ENCODE data around the gene MAS1. TPM values are rescaled to one million over a fixed set of nuclear protein-coding genes. Genes with fewer than 3 reads are reported as not detected.

The MAS1 gene
- total RNA-seq, 2 donors from 2014 or later, result not detected

DNA sequence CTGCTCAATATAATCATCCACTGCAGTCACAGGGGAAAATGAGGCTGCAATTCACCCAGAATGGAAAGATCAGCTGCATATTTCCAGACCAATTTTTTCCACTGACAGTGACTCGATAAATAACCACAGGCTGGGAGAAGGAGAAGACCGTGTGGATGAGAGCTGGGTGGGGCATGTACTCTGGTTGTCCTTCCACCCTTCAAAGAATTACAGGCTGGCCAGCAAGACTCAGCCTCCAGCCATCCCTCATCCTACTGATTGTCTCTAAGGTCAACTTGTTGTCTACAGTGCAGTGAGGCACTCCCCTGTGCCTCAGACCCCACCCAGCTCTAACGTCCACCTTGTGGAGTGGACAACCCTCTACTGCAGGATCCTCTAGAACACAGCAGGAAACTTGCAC is 14.5 kb upstream of the MAS1 start:
- peaks cover 0 to 7% of the 10 kb centered on the region in 2 donors for H3K4me1 ChIP-seq
- DNase-seq (ENCODE audit: low spot score), result peak; percentile 18
- H3K27ac ChIP-seq, result no peak overlapping the region
- no peak overlapping the region for H3K4me3 ChIP-seq
- H3K9me3 ChIP-seq, result no peaks in the 10 kb centered on the region
- TF ChIP-seq, protein P1, sequence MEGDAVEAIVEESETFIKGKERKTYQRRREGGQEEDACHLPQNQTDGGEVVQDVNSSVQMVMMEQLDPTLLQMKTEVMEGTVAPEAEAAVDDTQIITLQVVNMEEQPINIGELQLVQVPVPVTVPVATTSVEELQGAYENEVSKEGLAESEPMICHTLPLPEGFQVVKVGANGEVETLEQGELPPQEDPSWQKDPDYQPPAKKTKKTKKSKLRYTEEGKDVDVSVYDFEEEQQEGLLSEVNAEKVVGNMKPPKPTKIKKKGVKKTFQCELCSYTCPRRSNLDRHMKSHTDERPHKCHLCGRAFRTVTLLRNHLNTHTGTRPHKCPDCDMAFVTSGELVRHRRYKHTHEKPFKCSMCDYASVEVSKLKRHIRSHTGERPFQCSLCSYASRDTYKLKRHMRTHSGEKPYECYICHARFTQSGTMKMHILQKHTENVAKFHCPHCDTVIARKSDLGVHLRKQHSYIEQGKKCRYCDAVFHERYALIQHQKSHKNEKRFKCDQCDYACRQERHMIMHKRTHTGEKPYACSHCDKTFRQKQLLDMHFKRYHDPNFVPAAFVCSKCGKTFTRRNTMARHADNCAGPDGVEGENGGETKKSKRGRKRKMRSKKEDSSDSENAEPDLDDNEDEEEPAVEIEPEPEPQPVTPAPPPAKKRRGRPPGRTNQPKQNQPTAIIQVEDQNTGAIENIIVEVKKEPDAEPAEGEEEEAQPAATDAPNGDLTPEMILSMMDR (IDR thresholded peaks at IDR 0.05), result no peak
- H3K27me3 ChIP-seq, result no peaks in the 10 kb centered on the region
- no peaks in the 10 kb centered on the region for H3K36me3 ChIP-seq

DNA sequence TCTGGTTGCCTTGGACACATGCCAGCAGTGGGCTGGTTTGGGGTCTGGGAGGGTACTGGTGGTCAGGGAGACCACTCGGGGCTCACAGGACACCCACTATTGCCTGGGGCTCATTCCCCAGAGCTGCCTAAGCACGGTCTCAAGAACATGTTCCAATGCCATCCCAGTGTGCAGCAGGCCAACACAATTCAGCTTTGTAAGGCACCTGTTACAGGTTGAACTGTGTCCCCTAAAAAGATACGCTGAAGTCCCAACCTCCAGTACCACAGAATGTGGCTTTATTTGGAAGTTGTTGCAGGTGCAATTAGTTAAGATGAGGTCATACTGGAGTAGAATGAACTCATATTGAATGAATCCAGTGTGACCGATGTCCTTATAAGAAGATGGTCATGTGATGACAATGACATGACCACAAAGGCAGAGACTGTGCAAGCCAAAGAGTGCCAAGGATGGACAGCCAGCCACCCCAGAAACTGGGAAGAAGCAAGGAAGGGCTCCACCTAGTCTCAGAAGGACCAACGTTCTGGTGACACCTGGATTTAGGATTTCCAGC is 13.5 kb upstream of the MAS1 start:
- no peaks in the 10 kb centered on the region for H3K9me3 ChIP-seq
- H3K4me1 ChIP-seq, result peaks cover 0 to 7% of the 10 kb centered on the region in 2 donors
- H3K27me3 ChIP-seq, result no peaks in the 10 kb centered on the region
- TF ChIP-seq, protein P1 (IDR thresholded peaks at IDR 0.05), result no peak
- no peak overlapping the region for H3K27ac ChIP-seq
- DNase-seq (ENCODE audit: low spot score), result peak; percentile 21
- no peaks in the 10 kb centered on the region for H3K36me3 ChIP-seq
- no peak overlapping the region for H3K4me3 ChIP-seq

- Histone ChIP-seq H3K27me3 (no peaks in the 10 kb centered on the region), H3K4me1 (peaks cover 0 to 7% of the 10 kb centered on the region in 2 donors), H3K36me3 (no peaks in the 10 kb centered on the region), H3K4me3 (no peak overlapping the region), H3K9me3 (no peaks in the 10 kb centered on the region), H3K27ac (no peak overlapping the region)
- no peak for DNase-seq (ENCODE audit: low spot score)
- TF ChIP-seq, protein P1 (IDR thresholded peaks at IDR 0.05), result no peak
Observed at GRCh38 chr6:159878341-159878740, 12.4 kb upstream of the MAS1 start.

GRCh38 chr6:159879856-159880255 is 10.9 kb upstream of the MAS1 start:
- TF ChIP-seq, protein P1 (IDR thresholded peaks at IDR 0.05), result no peak
- no peaks in the 10 kb centered on the region for H3K27me3 ChIP-seq
- no peak overlapping the region for H3K27ac ChIP-seq
- no peaks in the 10 kb centered on the region for H3K9me3 ChIP-seq
- H3K4me1 ChIP-seq, result no peaks in the 10 kb centered on the region
- no peaks in the 10 kb centered on the region for H3K36me3 ChIP-seq
- H3K4me3 ChIP-seq, result no peak overlapping the region
- peak; percentile 18 for DNase-seq (ENCODE audit: low spot score)

GRCh38 chr6:159880412-159880975 is 10.3 kb upstream of the MAS1 start:
- peak; percentile 46 for DNase-seq (ENCODE audit: low spot score)
- Histone ChIP-seq H3K9me3 (no peaks in the 10 kb centered on the region), H3K27ac (no peak overlapping the region), H3K36me3 (no peaks in the 10 kb centered on the region), H3K4me3 (no peak overlapping the region), H3K27me3 (no peaks in the 10 kb centered on the region), H3K4me1 (no peaks in the 10 kb centered on the region)
- TF ChIP-seq, protein P1 (IDR thresholded peaks at IDR 0.05), result no peak

DNA sequence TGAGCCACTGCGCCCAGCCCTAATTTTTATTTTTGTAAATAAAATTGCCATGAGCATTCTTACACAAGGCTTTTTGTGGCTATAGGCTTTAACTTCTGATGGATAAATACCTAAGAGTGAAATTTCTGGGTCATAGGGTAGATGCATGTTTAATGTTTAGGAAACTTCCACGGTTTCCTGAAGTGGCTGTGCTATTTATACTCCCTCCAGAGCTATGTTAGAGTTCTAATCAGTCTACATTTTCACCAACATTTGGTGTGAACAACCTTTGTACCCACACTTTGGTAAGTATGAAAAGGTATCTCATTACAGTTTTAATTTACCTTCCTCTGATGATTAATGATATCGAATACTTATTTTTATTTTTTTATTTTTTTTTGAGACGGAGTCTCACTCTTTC is 6.1 kb upstream of the MAS1 start:
- H3K9me3 ChIP-seq, result no peaks in the 10 kb centered on the region
- TF ChIP-seq, protein P1 (IDR thresholded peaks at IDR 0.05), result no peak
- no peak overlapping the region for H3K4me3 ChIP-seq
- H3K27me3 ChIP-seq, result no peaks in the 10 kb centered on the region
- DNase-seq (ENCODE audit: low spot score), result no peak
- H3K36me3 ChIP-seq, result no peaks in the 10 kb centered on the region
- no peak overlapping the region for H3K27ac ChIP-seq
- no peaks in the 10 kb centered on the region for H3K4me1 ChIP-seq

Measured in right atrium auricular region (tissue), 2 donors.